Stomach (tissue), 4 donors: ENCODE measurements around the gene CAMK1.

Experiments used
- EP300 ChIP-seq: sonication (generic); formaldehyde crosslinking; IDR thresholded peaks from one replicate; pipeline ENCODE4 v1.6.1; 2017; ENCODE audit warnings: antibody characterized with exemption
- POLR2A ChIP-seq, 4 donors: fragments of 450-650 bp; IDR thresholded peaks; one replicate each; pipeline ENCODE4 v1.6.1; 2016; ENCODE audit warnings: antibody characterized with exemption in 4 of 4, control low read depth in 2 of 4, mild to moderate bottlenecking in 1 of 4, moderate library complexity in 1 of 4
- POLR2AphosphoS5 ChIP-seq, 3 donors: sonication (generic); formaldehyde crosslinking; IDR thresholded peaks; one replicate each; pipeline ENCODE4 v1.6.1; 2016; ENCODE audit warnings: antibody characterized with exemption in 3 of 3
- TF ChIP-seq, protein P1 (sequence below), 7 experiments: fragments of 450-650 bp in 4 of 7; fragments of 200-600 bp in 3 of 7; sonication (generic) in 3 of 7; IDR thresholded peaks; one replicate each; pipeline ENCODE4 v1.5.1; 2016 to 2019; ENCODE audit warnings: antibody characterized with exemption in 7 of 7, control low read depth in 2 of 7, mild to moderate bottlenecking in 1 of 7

DNA sequence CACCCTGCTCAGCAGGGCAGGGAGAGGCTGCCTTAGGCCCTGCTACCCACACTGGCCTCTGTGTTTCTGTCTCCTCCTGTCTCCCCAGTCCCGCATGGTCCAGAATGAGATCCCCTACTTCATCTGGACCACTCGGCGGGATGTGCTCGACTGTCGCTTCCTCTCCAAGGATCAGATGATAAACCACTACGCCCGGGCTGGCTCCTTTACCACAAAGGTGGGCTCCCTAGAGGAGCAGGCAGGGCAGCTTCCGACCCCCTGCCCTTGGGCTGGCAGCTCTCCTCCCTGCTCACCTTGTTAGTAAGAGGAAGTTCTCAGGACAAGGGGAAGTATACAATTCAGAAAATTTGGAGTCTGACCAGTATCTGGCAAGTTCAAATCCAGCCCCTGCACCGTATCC, 46.2 kb upstream of the CAMK1 start:
- TF ChIP-seq, protein P1, sequence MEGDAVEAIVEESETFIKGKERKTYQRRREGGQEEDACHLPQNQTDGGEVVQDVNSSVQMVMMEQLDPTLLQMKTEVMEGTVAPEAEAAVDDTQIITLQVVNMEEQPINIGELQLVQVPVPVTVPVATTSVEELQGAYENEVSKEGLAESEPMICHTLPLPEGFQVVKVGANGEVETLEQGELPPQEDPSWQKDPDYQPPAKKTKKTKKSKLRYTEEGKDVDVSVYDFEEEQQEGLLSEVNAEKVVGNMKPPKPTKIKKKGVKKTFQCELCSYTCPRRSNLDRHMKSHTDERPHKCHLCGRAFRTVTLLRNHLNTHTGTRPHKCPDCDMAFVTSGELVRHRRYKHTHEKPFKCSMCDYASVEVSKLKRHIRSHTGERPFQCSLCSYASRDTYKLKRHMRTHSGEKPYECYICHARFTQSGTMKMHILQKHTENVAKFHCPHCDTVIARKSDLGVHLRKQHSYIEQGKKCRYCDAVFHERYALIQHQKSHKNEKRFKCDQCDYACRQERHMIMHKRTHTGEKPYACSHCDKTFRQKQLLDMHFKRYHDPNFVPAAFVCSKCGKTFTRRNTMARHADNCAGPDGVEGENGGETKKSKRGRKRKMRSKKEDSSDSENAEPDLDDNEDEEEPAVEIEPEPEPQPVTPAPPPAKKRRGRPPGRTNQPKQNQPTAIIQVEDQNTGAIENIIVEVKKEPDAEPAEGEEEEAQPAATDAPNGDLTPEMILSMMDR (IDR thresholded peaks at IDR 0.05): no peak
- TF ChIP-seq POLR2A (IDR thresholded peaks at IDR 0.05) (no peak), POLR2AphosphoS5 (IDR thresholded peaks at IDR 0.05) (no peak), EP300 (no peak)
